A673 (cell line): ENCODE data around the gene NCK1. TPM values are rescaled to one million over a fixed set of nuclear protein-coding genes. Genes with fewer than 3 reads are reported as not detected.

Source experiments
- BruUV-seq: library from RNA; stranded (reverse); fragments of 400-500 nt; replicated peaks from 2 replicates; lab custom pipeline; 2021; lab: Mats Ljungman, UMichigan
- CTCF ChIA-PET: fragments of 300-600 bp; sonication (Branson Sonifier 250); formaldehyde crosslinking; loops from one replicate; lab custom pipeline; 2022; ENCODE audit warnings: antibody characterized with exemption; lab: Charles Lee
- POLR2A ChIA-PET: fragments of 300-600 bp; sonication (Branson Sonifier 250); formaldehyde crosslinking; loops from one replicate; lab custom pipeline; 2022; ENCODE audit warnings: antibody characterized with exemption; ENCODE audit not compliant: low non-redundant PET; lab: Charles Lee
- DNase-seq: peaks from one replicate; pipeline ENCODE4 v3.0.0-alpha.2; 2015; ENCODE audit warnings: low spot score
- H3K27ac ChIP-seq: fragments of 200-600 bp; sonication (generic); 2 replicates; pipeline ENCODE4 v1.5.1; 2016; ENCODE audit warnings: mixed run types, low read depth, mild to moderate bottlenecking, mixed read lengths, antibody characterized with exemption, low read length; ENCODE audit not compliant: poor library complexity, severe bottlenecking
- H3K27me3 ChIP-seq: fragments of 200-600 bp; sonication (generic); replicated peaks from 2 replicates; pipeline ENCODE4 v1.6.1; 2017; ENCODE audit warnings: mixed run types, low read depth, mild to moderate bottlenecking, mixed read lengths, antibody characterized with exemption, low read length; ENCODE audit not compliant: insufficient read depth, poor library complexity
- H3K36me3 ChIP-seq: fragments of 200-600 bp; sonication (generic); 2 replicates; pipeline ENCODE4 v1.6.1; 2016; ENCODE audit warnings: mixed run types, mild to moderate bottlenecking, mixed read lengths, antibody characterized with exemption, low read length; ENCODE audit not compliant: insufficient read depth, poor library complexity, severe bottlenecking
- H3K4me1 ChIP-seq: fragments of 200-600 bp; sonication (generic); 2 replicates; pipeline ENCODE4 v1.6.1; 2017; ENCODE audit warnings: mixed run types, mild to moderate bottlenecking, mixed read lengths, antibody characterized with exemption, low read length; ENCODE audit not compliant: insufficient read depth, poor library complexity, severe bottlenecking
- H3K4me3 ChIP-seq: fragments of 200-600 bp; sonication (generic); 2 replicates; pipeline ENCODE4 v1.5.1; 2016; ENCODE audit warnings: low read depth, mixed run types, mild to moderate bottlenecking, mixed read lengths, low read length; ENCODE audit not compliant: poor library complexity, severe bottlenecking
- H3K9me3 ChIP-seq: fragments of 200-600 bp; sonication (generic); 2 replicates; pipeline ENCODE4 v1.6.1; 2016; ENCODE audit warnings: mixed run types, low read depth, mild to moderate bottlenecking, mixed read lengths, antibody characterized with exemption, low read length; ENCODE audit not compliant: poor library complexity, severe bottlenecking
- EZH2 ChIP-seq: fragments of 200-600 bp; sonication (generic); IDR thresholded peaks from 2 replicates; pipeline ENCODE4 v1.6.1; 2017; ENCODE audit warnings: borderline replicate concordance, low read depth, mild to moderate bottlenecking, mixed read lengths, antibody characterized with exemption, low read length; ENCODE audit not compliant: poor library complexity, severe bottlenecking
- intact Hi-C: fragments of 100-400 bp; cut with micrococcal nuclease; formaldehyde crosslinking; loops from one replicate; pipeline ENCODE4 v1.10.0; 2022; ENCODE audit not compliant: unreplicated experiment
- total RNA-seq: library from RNA; stranded (reverse); gene quantifications from 2 replicates; pipeline ENCODE4 v1.2.3, GENCODE V29; 2021
- TF ChIP-seq, protein P1 (sequence below): fragments of 300-800, 200-600 bp; sonication (generic); conservative IDR thresholded peaks from 2 replicates; pipeline ENCODE4 v1.5.1; 2017; ENCODE audit warnings: low read depth, mild to moderate bottlenecking, antibody characterized with exemption, low read length, moderate library complexity, mixed read lengths

The NCK1 gene
- total RNA-seq, 1 experiment from 2014 or later = 50.2 TPM

DNA sequence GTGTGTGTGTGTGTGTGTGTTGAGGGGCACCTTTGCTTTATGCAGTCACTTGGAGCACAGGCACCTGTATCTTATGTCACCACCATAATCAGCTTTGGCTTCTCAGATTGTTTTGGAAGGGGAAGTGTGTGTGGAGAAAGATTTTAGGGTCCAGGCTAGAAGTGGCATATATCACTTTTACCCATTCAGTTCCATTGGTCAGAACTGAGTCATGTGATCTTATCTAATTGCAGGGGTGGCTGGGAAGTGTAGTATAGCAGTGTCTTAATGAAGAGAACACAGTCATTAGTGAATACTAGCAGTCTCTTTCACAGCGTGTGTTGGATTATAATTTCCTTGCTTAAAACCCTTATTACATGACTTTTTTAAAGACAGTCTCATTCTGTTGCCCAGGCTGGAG lies 20.6 kb downstream of the NCK1 start:
- Histone ChIP-seq H3K4me3 (no peak overlapping the region), H3K27me3 (no peaks in the 10 kb centered on the region), H3K36me3 (no peaks in the 10 kb centered on the region), H3K4me1 (peaks cover 11% of the 10 kb centered on the region), H3K9me3 (peaks cover 2% of the 10 kb centered on the region), H3K27ac (no peak overlapping the region)
- no peak for TF ChIP-seq EZH2
- TF ChIP-seq, protein P1, sequence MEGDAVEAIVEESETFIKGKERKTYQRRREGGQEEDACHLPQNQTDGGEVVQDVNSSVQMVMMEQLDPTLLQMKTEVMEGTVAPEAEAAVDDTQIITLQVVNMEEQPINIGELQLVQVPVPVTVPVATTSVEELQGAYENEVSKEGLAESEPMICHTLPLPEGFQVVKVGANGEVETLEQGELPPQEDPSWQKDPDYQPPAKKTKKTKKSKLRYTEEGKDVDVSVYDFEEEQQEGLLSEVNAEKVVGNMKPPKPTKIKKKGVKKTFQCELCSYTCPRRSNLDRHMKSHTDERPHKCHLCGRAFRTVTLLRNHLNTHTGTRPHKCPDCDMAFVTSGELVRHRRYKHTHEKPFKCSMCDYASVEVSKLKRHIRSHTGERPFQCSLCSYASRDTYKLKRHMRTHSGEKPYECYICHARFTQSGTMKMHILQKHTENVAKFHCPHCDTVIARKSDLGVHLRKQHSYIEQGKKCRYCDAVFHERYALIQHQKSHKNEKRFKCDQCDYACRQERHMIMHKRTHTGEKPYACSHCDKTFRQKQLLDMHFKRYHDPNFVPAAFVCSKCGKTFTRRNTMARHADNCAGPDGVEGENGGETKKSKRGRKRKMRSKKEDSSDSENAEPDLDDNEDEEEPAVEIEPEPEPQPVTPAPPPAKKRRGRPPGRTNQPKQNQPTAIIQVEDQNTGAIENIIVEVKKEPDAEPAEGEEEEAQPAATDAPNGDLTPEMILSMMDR = no peak
- intact Hi-C loops = no loop called here
- no peak for DNase-seq
- POLR2A ChIA-PET = no interaction called here
- BruUV-seq = no TSS peak
- CTCF ChIA-PET = no interaction called here

DNA sequence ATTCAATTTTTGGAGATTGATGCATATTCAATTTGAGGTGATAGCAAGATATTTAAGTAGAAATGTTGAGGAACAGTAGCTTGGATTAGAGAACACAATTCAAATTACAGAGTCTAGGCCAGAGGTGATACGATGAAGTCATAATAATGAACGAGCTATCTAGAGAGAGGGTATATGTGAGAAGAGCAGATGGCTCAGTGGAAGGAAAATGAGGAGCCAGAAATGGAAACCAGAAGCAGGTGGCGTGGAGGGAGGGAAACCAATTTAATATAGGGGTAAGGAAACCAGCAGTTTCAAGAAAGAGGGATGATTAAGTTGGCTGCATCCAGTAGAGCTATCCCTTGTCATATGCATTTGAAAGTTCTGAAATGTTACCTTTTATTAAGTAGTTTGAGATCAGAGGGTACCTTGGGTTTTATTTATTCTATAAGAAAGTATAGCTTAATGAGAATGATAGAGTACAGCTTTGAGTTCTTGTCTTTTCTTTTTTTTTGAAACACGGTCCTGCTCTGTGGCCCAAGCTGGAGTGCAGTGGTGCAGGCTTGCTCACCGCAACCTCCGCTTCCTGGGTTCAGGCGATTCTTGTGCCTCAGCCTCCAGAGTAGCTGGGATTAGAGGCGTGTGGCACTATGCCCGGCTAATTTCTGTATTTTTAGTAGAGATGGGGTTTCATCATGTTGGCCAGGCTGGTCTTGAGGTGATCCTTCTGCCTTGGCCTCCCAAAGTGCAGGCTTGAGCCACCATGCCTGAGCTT lies 22.1 kb downstream of the NCK1 start:
- Histone ChIP-seq H3K4me1 (peaks cover 11% of the 10 kb centered on the region), H3K9me3 (no peaks in the 10 kb centered on the region), H3K36me3 (no peaks in the 10 kb centered on the region), H3K27me3 (no peaks in the 10 kb centered on the region), H3K4me3 (no peak overlapping the region), H3K27ac (no peak overlapping the region)
- CTCF ChIA-PET = no interaction called here
- DNase-seq = no peak
- POLR2A ChIA-PET = no interaction called here
- BruUV-seq = no TSS peak
- intact Hi-C loops = no loop called here
- no peak for TF ChIP-seq EZH2
- TF ChIP-seq, protein P1 = no peak

DNA sequence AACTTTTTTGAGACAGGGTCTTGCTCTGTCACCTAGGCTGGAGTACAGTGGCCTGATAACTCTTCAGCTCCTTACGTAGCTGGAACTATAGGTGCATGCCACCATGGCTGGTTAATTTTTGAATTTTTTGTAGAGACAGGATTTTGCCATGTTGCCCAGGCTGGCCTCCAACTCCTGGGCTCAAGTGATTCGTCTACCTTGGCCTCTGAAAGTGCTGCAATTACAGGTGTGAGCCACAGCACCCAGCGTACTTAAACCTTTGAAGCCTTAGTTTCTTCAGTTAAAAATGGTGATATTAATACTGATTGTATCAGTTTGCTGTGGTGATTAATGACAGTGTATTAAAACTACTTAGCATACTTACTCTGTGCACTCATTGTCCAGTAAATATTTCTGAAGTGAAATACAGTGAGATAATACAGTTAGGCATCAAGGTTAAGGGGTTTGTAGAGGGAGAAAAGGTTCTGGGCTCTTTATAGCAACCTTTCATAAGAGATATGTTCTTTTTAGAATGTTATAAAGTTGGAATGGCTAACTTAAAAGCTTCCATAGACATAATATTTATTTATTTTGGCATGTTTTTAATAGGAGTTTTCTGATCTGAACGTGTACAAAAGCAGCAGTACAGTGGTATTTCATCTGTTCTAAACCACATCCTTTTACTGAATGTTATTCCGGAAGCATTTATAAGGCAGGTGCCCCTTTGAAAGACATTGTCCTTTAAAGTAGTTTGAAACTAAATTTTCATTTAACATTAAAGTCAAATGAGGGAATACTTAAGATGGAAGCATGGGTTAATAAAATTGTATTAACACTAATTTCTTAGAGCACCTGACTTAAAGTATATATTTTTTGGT lies 23.6 kb downstream of the NCK1 start:
- peaks cover 11% of the 10 kb centered on the region for H3K4me1 ChIP-seq
- no peaks in the 10 kb centered on the region for H3K36me3 ChIP-seq
- H3K4me3 ChIP-seq = no peak overlapping the region
- H3K27ac ChIP-seq = no peak overlapping the region
- TF ChIP-seq, protein P1 = no peak
- no peak for TF ChIP-seq EZH2
- no peak for DNase-seq
- no peaks in the 10 kb centered on the region for H3K27me3 ChIP-seq
- no peaks in the 10 kb centered on the region for H3K9me3 ChIP-seq
- BruUV-seq = no TSS peak
- CTCF ChIA-PET = no interaction called here
- intact Hi-C loops = no loop called here
- POLR2A ChIA-PET = no interaction called here
